ENCODE data around the gene ULK1. TPM values are rescaled to one million over a fixed set of nuclear protein-coding genes. Genes with fewer than 3 reads are reported as not detected.

ULK1 gene
- total RNA-seq, 1 donor from 2014 or later: 111 TPM

GRCh38 chr12:131853832-131854797 lies 40.3 kb upstream of the ULK1 start:
- Mint-ChIP-seq H3K4me3 (ENCODE audit: low read depth) (no peak overlapping the region), H3K36me3 (ENCODE audit: insufficient read depth) (no peaks in the 10 kb centered on the region), H3K4me1 (ENCODE audit: low read depth) (no peaks in the 10 kb centered on the region), H3K27ac (no peak overlapping the region), H3K27me3 (peaks cover 19% of the 10 kb centered on the region), H3K9me3 (ENCODE audit: low read depth) (no peaks in the 10 kb centered on the region)
- no peak for DNase-seq (ENCODE audit: low spot score, unreplicated experiment)
- TF ChIP-seq CTCF (IDR thresholded peaks at IDR 0.05; ENCODE audit: unreplicated experiment): no peak

- Mint-ChIP-seq H3K27ac (no peak overlapping the region), H3K9me3 (ENCODE audit: low read depth) (no peaks in the 10 kb centered on the region), H3K4me1 (ENCODE audit: low read depth) (peaks cover under 1% of the 10 kb centered on the region), H3K27me3 (peaks cover 19% of the 10 kb centered on the region), H3K36me3 (ENCODE audit: insufficient read depth) (no peaks in the 10 kb centered on the region), H3K4me3 (ENCODE audit: low read depth) (no peak overlapping the region)
- no peak for TF ChIP-seq CTCF (IDR thresholded peaks at IDR 0.05; ENCODE audit: unreplicated experiment)
- DNase-seq (ENCODE audit: low spot score, unreplicated experiment): no peak
Observed at GRCh38 chr12:131854861-131855476, 39.5 kb upstream of the ULK1 start.

- no peaks in the 10 kb centered on the region for H3K9me3 Mint-ChIP-seq (ENCODE audit: low read depth)
- TF ChIP-seq CTCF (IDR thresholded peaks at IDR 0.05; ENCODE audit: unreplicated experiment): no peak
- H3K27ac Mint-ChIP-seq: no peak overlapping the region
- H3K4me3 Mint-ChIP-seq (ENCODE audit: low read depth): no peak overlapping the region
- H3K27me3 Mint-ChIP-seq: peaks cover 19% of the 10 kb centered on the region
- DNase-seq (ENCODE audit: low spot score, unreplicated experiment): no peak
- H3K4me1 Mint-ChIP-seq (ENCODE audit: low read depth): peaks cover 6% of the 10 kb centered on the region
- no peaks in the 10 kb centered on the region for H3K36me3 Mint-ChIP-seq (ENCODE audit: insufficient read depth)
Observed at GRCh38 chr12:131855521-131856142, 38.8 kb upstream of the ULK1 start.

GRCh38 chr12:131856366-131857097 lies 37.9 kb upstream of the ULK1 start:
- H3K9me3 Mint-ChIP-seq (ENCODE audit: low read depth): no peaks in the 10 kb centered on the region
- no peak overlapping the region for H3K27ac Mint-ChIP-seq
- peaks cover 19% of the 10 kb centered on the region for H3K27me3 Mint-ChIP-seq
- H3K4me1 Mint-ChIP-seq (ENCODE audit: low read depth): peaks cover 10% of the 10 kb centered on the region
- H3K36me3 Mint-ChIP-seq (ENCODE audit: insufficient read depth): no peaks in the 10 kb centered on the region
- no peak overlapping the region for H3K4me3 Mint-ChIP-seq (ENCODE audit: low read depth)
- DNase-seq (ENCODE audit: low spot score, unreplicated experiment): no peak
- TF ChIP-seq CTCF (IDR thresholded peaks at IDR 0.05; ENCODE audit: unreplicated experiment): no peak

Data from progenitor cell of endocrine pancreas (in vitro differentiated cells).